ENCODE measurements around the gene SLC23A2.
"Not testable (repeated sequence)": the region's sequence is repeated elsewhere in the genome, so short reads cannot be mapped to it uniquely, and the experiment has no call there.

The SLC23A2 gene

GRCh38 chr20:4869290-4870193, 131.8 kb downstream of the SLC23A2 start:
- FAIRE-seq: peak; percentile 84

GRCh38 chr20:4867051-4867450, 134.3 kb downstream of the SLC23A2 start:
- FAIRE-seq: no peak

- FAIRE-seq: no peak
These were observed 134.9 kb downstream of the SLC23A2 start for GRCh38 chr20:4866429-4866828.

- peak; percentile 88 for FAIRE-seq
These were observed 137.0 kb downstream of the SLC23A2 start for GRCh38 chr20:4864311-4864752.

- no peak for FAIRE-seq
These were observed 138.6 kb downstream of the SLC23A2 start for GRCh38 chr20:4862661-4863060.

GRCh38 chr20:4861961-4862360, 139.3 kb downstream of the SLC23A2 start:
- no peak for FAIRE-seq

- no peak for FAIRE-seq
These were observed 143.3 kb downstream of the SLC23A2 start for GRCh38 chr20:4858000-4858399.

GRCh38 chr20:4856022-4856755, 145.1 kb downstream of the SLC23A2 start:
- FAIRE-seq: no peak

GRCh38 chr20:4855555-4855954, 145.8 kb downstream of the SLC23A2 start:
- no peak for FAIRE-seq

- no peak for FAIRE-seq
These were observed 146.2 kb downstream of the SLC23A2 start for GRCh38 chr20:4855097-4855496.

GRCh38 chr20:4854561-4854901, 146.8 kb downstream of the SLC23A2 start:
- FAIRE-seq: no peak

- no peak for FAIRE-seq
These were observed 147.4 kb downstream of the SLC23A2 start for GRCh38 chr20:4853757-4854560.

- no peak for FAIRE-seq
These were observed 148.3 kb downstream of the SLC23A2 start for GRCh38 chr20:4853004-4853403.

- no peak for FAIRE-seq
These were observed 150.3 kb downstream of the SLC23A2 start for GRCh38 chr20:4850960-4851359.

GRCh38 chr20:4848829-4849228, 152.5 kb downstream of the SLC23A2 start:
- FAIRE-seq: not testable (repeated sequence)

- FAIRE-seq: no peak
These were observed 153.3 kb downstream of the SLC23A2 start for GRCh38 chr20:4848041-4848440.

- no peak for FAIRE-seq
These were observed 154.5 kb downstream of the SLC23A2 start for GRCh38 chr20:4846821-4847220.

- no peak for FAIRE-seq
These were observed 156.4 kb downstream of the SLC23A2 start for GRCh38 chr20:4844751-4845465.

- no peak for FAIRE-seq
These were observed 157.0 kb downstream of the SLC23A2 start for GRCh38 chr20:4844325-4844724.

- no peak for FAIRE-seq
These were observed 160.5 kb downstream of the SLC23A2 start for GRCh38 chr20:4840801-4841200.

GRCh38 chr20:4838526-4838925, 162.8 kb downstream of the SLC23A2 start:
- no peak for FAIRE-seq

GRCh38 chr20:4837760-4838159, 163.6 kb downstream of the SLC23A2 start:
- no peak for FAIRE-seq

GRCh38 chr20:4836935-4837334, 164.4 kb downstream of the SLC23A2 start:
- FAIRE-seq: no peak

All from islet of Langerhans (tissue), 1 donor.